HepG2 (cell line): Measurements from ENCODE around the gene MRPL38. TPM values are rescaled to one million over a fixed set of nuclear protein-coding genes. Genes with fewer than 3 reads are reported as not detected.

Experiments
- BRCA1 ChIP-seq: sonication (generic); formaldehyde crosslinking; IDR thresholded peaks from 2 replicates; pipeline ENCODE4 v1.4.0; 2020; ENCODE audit warnings: missing genetic modification reagents
- DDIT3 ChIP-seq: sonication (generic); formaldehyde crosslinking; IDR thresholded peaks from 2 replicates; pipeline ENCODE4 v1.4.0; 2020; ENCODE audit warnings: mild to moderate bottlenecking, missing genetic modification reagents
- FUBP1 ChIP-seq: sonication (generic); formaldehyde crosslinking; IDR thresholded peaks from 2 replicates; pipeline ENCODE4 v1.5.1; 2020; ENCODE audit warnings: missing genetic modification reagents, mild to moderate bottlenecking, borderline replicate concordance
- GATAD2A ChIP-seq: IDR thresholded peaks from 2 replicates; pipeline ENCODE4 v1.6.1; 2016
- HDAC2 ChIP-seq: sonication (generic); formaldehyde crosslinking; IDR thresholded peaks from 2 replicates; pipeline ENCODE4 v1.4.0; 2020; ENCODE audit warnings: missing genetic modification reagents
- HIVEP1 ChIP-seq: sonication (generic); formaldehyde crosslinking; IDR thresholded peaks from 2 replicates; pipeline ENCODE4 v1.4.0; 2020; ENCODE audit warnings: mild to moderate bottlenecking, missing genetic modification reagents
- IRX3 ChIP-seq: sonication (generic); formaldehyde crosslinking; IDR thresholded peaks from 2 replicates; pipeline ENCODE4 v1.8.1; 2023; ENCODE audit warnings: mild to moderate bottlenecking, low read depth, missing genetic modification reagents, borderline replicate concordance
- KDM4B ChIP-seq: sonication (generic); formaldehyde crosslinking; IDR thresholded peaks from 2 replicates; pipeline ENCODE4 v1.4.0; 2020; ENCODE audit warnings: missing genetic modification reagents
- MTA3 ChIP-seq: sonication (generic); formaldehyde crosslinking; IDR thresholded peaks from 2 replicates; pipeline ENCODE4 v1.4.0; 2020; ENCODE audit warnings: missing genetic modification reagents
- NONO ChIP-seq, 2 experiments: fragments of 450-650 bp in 1 of 2; sonication (generic) in 1 of 2; formaldehyde crosslinking in 1 of 2; IDR thresholded peaks in 1 of 2; conservative IDR thresholded peaks in 1 of 2; 2 replicates each; pipeline versions ENCODE4 v1.6.1 to v1.8.0; 2017 to 2022; ENCODE audit warnings: mild to moderate bottlenecking in 1 of 2, missing genetic modification reagents in 1 of 2, moderate library complexity in 1 of 2
- NR1H2 ChIP-seq: sonication (generic); formaldehyde crosslinking; IDR thresholded peaks from 2 replicates; pipeline ENCODE4 v1.8.1; 2022; ENCODE audit warnings: low read depth, missing genetic modification reagents, borderline replicate concordance
- NRL ChIP-seq: sonication (generic); formaldehyde crosslinking; IDR thresholded peaks from 2 replicates; pipeline ENCODE4 v1.5.0; 2020; ENCODE audit warnings: missing genetic modification reagents, mild to moderate bottlenecking, moderate library complexity, borderline replicate concordance
- PREB ChIP-seq: sonication (generic); formaldehyde crosslinking; IDR thresholded peaks from 2 replicates; pipeline ENCODE4 v1.4.0; 2020; ENCODE audit warnings: missing genetic modification reagents
- RCOR2 ChIP-seq: IDR thresholded peaks from 2 replicates; pipeline ENCODE4 v1.6.1; 2016; ENCODE audit warnings: missing biosample characterization, missing genetic modification reagents
- TFE3 ChIP-seq: IDR thresholded peaks from 2 replicates; pipeline ENCODE4 v1.6.1; 2016
- TSC22D2 ChIP-seq: sonication (generic); formaldehyde crosslinking; IDR thresholded peaks from 2 replicates; pipeline ENCODE4 v1.5.1; 2020; ENCODE audit warnings: missing genetic modification reagents, mild to moderate bottlenecking, borderline replicate concordance
- YEATS4 ChIP-seq: sonication (generic); formaldehyde crosslinking; IDR thresholded peaks from 2 replicates; pipeline ENCODE4 v1.4.0; 2020; ENCODE audit warnings: missing genetic modification reagents, borderline replicate concordance
- ZFP90 ChIP-seq: sonication (generic); formaldehyde crosslinking; IDR thresholded peaks from 2 replicates; pipeline ENCODE4 v1.8.0; 2022; ENCODE audit warnings: missing genetic modification reagents, mild to moderate bottlenecking, inconsistent platforms, borderline replicate concordance
- ZNF180 ChIP-seq: sonication (generic); formaldehyde crosslinking; IDR thresholded peaks from 2 replicates; pipeline ENCODE4 v1.4.0; 2020; ENCODE audit warnings: low read depth, missing genetic modification reagents, borderline replicate concordance
- ZNF235 ChIP-seq: sonication (generic); formaldehyde crosslinking; IDR thresholded peaks from 2 replicates; pipeline ENCODE4 v1.8.1; 2023; ENCODE audit warnings: mild to moderate bottlenecking, missing genetic modification reagents, borderline replicate concordance
- ZNF431 ChIP-seq: sonication (generic); formaldehyde crosslinking; IDR thresholded peaks from 2 replicates; pipeline ENCODE4 v1.9.0; 2022; ENCODE audit warnings: missing genetic modification reagents, low read depth, mild to moderate bottlenecking, borderline replicate concordance
- ZNF44 ChIP-seq: sonication (generic); formaldehyde crosslinking; IDR thresholded peaks from 2 replicates; pipeline ENCODE4 v1.5.1; 2020; ENCODE audit warnings: mild to moderate bottlenecking, missing genetic modification reagents
- ZNF543 ChIP-seq: sonication (generic); formaldehyde crosslinking; IDR thresholded peaks from 2 replicates; pipeline ENCODE4 v1.4.0; 2020; ENCODE audit warnings: mild to moderate bottlenecking, missing genetic modification reagents
- ZNF570 ChIP-seq: sonication (generic); formaldehyde crosslinking; IDR thresholded peaks from 2 replicates; pipeline ENCODE4 v1.4.0; 2020; ENCODE audit warnings: mild to moderate bottlenecking, missing genetic modification reagents, borderline replicate concordance
- ZNF740 ChIP-seq: sonication (generic); formaldehyde crosslinking; IDR thresholded peaks from 2 replicates; pipeline ENCODE4 v1.4.0; 2020; ENCODE audit warnings: missing genetic modification reagents
- ZNF768 ChIP-seq: sonication (generic); formaldehyde crosslinking; IDR thresholded peaks from 2 replicates; pipeline ENCODE4 v1.4.0; 2020; ENCODE audit warnings: missing genetic modification reagents
- polyA plus RNA-seq, 8 experiments: library from polyadenylated mRNA; depleted of rRNA in 3 of 8; stranded (reverse) in 7 of 8; unstranded in 1 of 8; fragments of >200 nt; fragmentation: Illumina TruSeq in 4 of 8; extraction: Trizol in 4 of 8; gene quantifications; 2 replicates each; pipeline versions ENCODE4 v1.2.1 to v1.2.3, GENCODE V29; 2011 to 2016; ENCODE audit warnings: low read depth in 4 of 8, missing spikeins in 1 of 8, mixed read lengths in 1 of 8; ENCODE audit not compliant: insufficient read depth in 1 of 8
- total RNA-seq, 5 experiments: library from RNA; depleted of rRNA; stranded (reverse); fragments of >200 nt; fragmentation: Illumina TruSeq; extraction: Trizol; gene quantifications; 2 replicates each; pipeline ENCODE4 v1.2.3, GENCODE V29; 2016; ENCODE audit warnings: low read depth in 1 of 5

MRPL38 gene
- total and polyA plus RNA-seq, 2 of the 13 experiments (the other 11 are each of a cell fraction or from before 2014, with no cell fraction given) = 83.7 to 125 TPM

GRCh38 chr17:75894049-75894733 lies 10.5 kb downstream of the MRPL38 start (continued):
- TF ChIP-seq YEATS4 (no peak), TFE3 (no peak), NR1H2 (CRISPR knock-in tag) (no peak), ZNF768 (no peak), ZNF740 (CRISPR knock-in tag) (no peak), ZNF44 (CRISPR knock-in tag) (no peak), GATAD2A (CRISPR knock-in tag) (no peak; the same call in 1 of the 2 replicates), FUBP1 (CRISPR knock-in tag) (no peak), NONO (IDR thresholded peaks at IDR 0.05) (no peak), NONO (CRISPR knock-in tag; conservative IDR thresholded peaks at IDR 0.05) (no peak; the same call in 1 of the 2 replicates), MTA3 (CRISPR knock-in tag) (no peak), IRX3 (CRISPR knock-in tag) (no peak), ZFP90 (CRISPR knock-in tag) (no peak), NRL (CRISPR knock-in tag) (no peak), HDAC2 (CRISPR knock-in tag) (no peak; the same call in 1 of the 2 replicates), TSC22D2 (no peak), ZNF235 (CRISPR knock-in tag) (0 out of 2 replicates have a peak, but pooled peaks have one; percentile 29), PREB (CRISPR knock-in tag) (no peak), RCOR2 (no peak), DDIT3 (CRISPR knock-in tag) (no peak), ZNF431 (CRISPR knock-in tag) (no peak), HIVEP1 (CRISPR knock-in tag) (peak; percentile 68; the same call in 1 of the 2 replicates), ZNF180 (CRISPR knock-in tag) (no peak), BRCA1 (CRISPR knock-in tag) (no peak), KDM4B (CRISPR knock-in tag) (no peak), ZNF570 (CRISPR knock-in tag) (no peak), ZNF543 (CRISPR knock-in tag) (no peak)
